Naive thymus-derived CD4-positive, alpha-beta T cell (primary cell): ENCODE measurements around the gene ACVR1B. TPM values are rescaled to one million over a fixed set of nuclear protein-coding genes. Genes with fewer than 3 reads are reported as not detected.

ENCODE experiments used
- ATAC-seq: fragments of 150-1000 bp; cut with Tn5 transposase; 2 replicates; pipeline ENCODE4 v1.10.0; 2021; ENCODE audit warnings: mild to moderate bottlenecking, moderate library complexity
- CTCF ChIA-PET: fragments of 350-600 bp; sonication (Branson Sonifier 250); formaldehyde crosslinking; loops from one replicate; lab custom pipeline; 2021; ENCODE audit warnings: antibody characterized with exemption; lab: Charles Lee
- POLR2A ChIA-PET: fragments of 350-600 bp; sonication (Branson Sonifier 250); formaldehyde crosslinking; loops from one replicate; lab custom pipeline; 2021; ENCODE audit warnings: antibody characterized with exemption, inconsistent platforms; lab: Charles Lee
- DNase-seq, 9 donors: peaks; one replicate each; pipeline versions ENCODE4 v3.0.0 to v3.0.0-alpha.2; 2020 to 2022; ENCODE audit warnings: mixed read lengths in 1 of 9
- H3K27ac ChIP-seq: one replicate; pipeline ENCODE4 v1.7.0; 2013; ENCODE audit warnings: mild to moderate bottlenecking, low read depth, low read length, moderate library complexity
- H3K27me3 ChIP-seq, 2 donors: one replicate each; pipeline ENCODE4 v1.7.0; 2013; ENCODE audit warnings: low read length in 2 of 2, mild to moderate bottlenecking in 2 of 2, moderate library complexity in 2 of 2; ENCODE audit not compliant: control insufficient read depth in 2 of 2, insufficient read depth in 2 of 2
- H3K36me3 ChIP-seq, 3 experiments: 1 replicate in 2 of 3; 2 replicates in 1 of 3; pipeline ENCODE4 v1.7.0; 2013; ENCODE audit warnings: low read length in 3 of 3, mild to moderate bottlenecking in 3 of 3, moderate library complexity in 1 of 3; ENCODE audit not compliant: insufficient read depth in 3 of 3, control insufficient read depth in 2 of 3
- H3K4me1 ChIP-seq, 2 donors: one replicate each; pipeline ENCODE4 v1.7.0; 2013; ENCODE audit warnings: low read length in 2 of 2, mild to moderate bottlenecking in 2 of 2, moderate library complexity in 1 of 2; ENCODE audit not compliant: control insufficient read depth in 2 of 2, insufficient read depth in 2 of 2
- H3K4me3 ChIP-seq: 2 replicates; pipeline ENCODE4 v1.7.0; 2013; ENCODE audit warnings: mild to moderate bottlenecking, low read length
- H3K9me3 ChIP-seq, 3 experiments: 1 replicate in 2 of 3; 2 replicates in 1 of 3; pipeline ENCODE4 v1.7.0; 2013; ENCODE audit warnings: low read length in 3 of 3; ENCODE audit not compliant: control insufficient read depth in 2 of 3
- H3K27ac Mint-ChIP-seq, 9 donors: one replicate each; pipeline ENCODE4 v1.8.0; 2020 to 2022; ENCODE audit warnings: mixed read lengths in 9 of 9, mild to moderate bottlenecking in 8 of 9, moderate library complexity in 5 of 9, inconsistent platforms in 2 of 9
- H3K27me3 Mint-ChIP-seq, 5 donors: one replicate each; pipeline ENCODE4 v1.8.0; 2021 to 2022; ENCODE audit warnings: mixed read lengths in 5 of 5, mild to moderate bottlenecking in 1 of 5
- H3K36me3 Mint-ChIP-seq, 5 donors: one replicate each; pipeline ENCODE4 v1.8.0; 2020 to 2022; ENCODE audit warnings: mixed read lengths in 5 of 5, mild to moderate bottlenecking in 3 of 5, inconsistent platforms in 1 of 5
- H3K4me1 Mint-ChIP-seq, 7 donors: one replicate each; pipeline ENCODE4 v1.8.0; 2020 to 2022; ENCODE audit warnings: mixed read lengths in 7 of 7, mild to moderate bottlenecking in 3 of 7, inconsistent platforms in 1 of 7
- H3K4me3 Mint-ChIP-seq, 10 donors: one replicate each; pipeline ENCODE4 v1.8.0; 2020 to 2022; ENCODE audit warnings: mild to moderate bottlenecking in 10 of 10, mixed read lengths in 10 of 10, moderate library complexity in 6 of 10, inconsistent platforms in 2 of 10
- H3K9me3 Mint-ChIP-seq, 11 donors: one replicate each; pipeline ENCODE4 v1.8.0; 2020 to 2022; ENCODE audit warnings: mixed read lengths in 11 of 11, mild to moderate bottlenecking in 4 of 11, inconsistent platforms in 1 of 11, moderate library complexity in 1 of 11
- intact Hi-C, 2 donors: fragments of 100-400 bp; cut with micrococcal nuclease; formaldehyde crosslinking; loops; one replicate each; pipeline ENCODE4 v1.15.1; 2023
- polyA plus RNA-seq, 2 donors: library from polyadenylated mRNA; unstranded; fragments of 300-500 nt; fragmentation: Illumina TruSeq; gene quantifications; one replicate each; pipeline ENCODE4 v1.2.3, GENCODE V29; 2021
- total RNA-seq, 6 experiments: library from RNA in 5 of 6; stranded (reverse) in 5 of 6; gene quantifications; 1 replicate in 5 of 6; 2 replicates in 1 of 6; pipeline ENCODE4 v1.2.3 and lab custom pipeline; 2021 to 2026

The ACVR1B gene
- total and polyA plus RNA-seq, 7 experiments from 2014 or later, result 2.5 to 14.8 (median 12.8) TPM

GRCh38 chr12:52026263-52026662, 74.8 kb downstream of the ACVR1B start:
- Histone ChIP-seq H3K9me3 (no peaks in the 10 kb centered on the region), H3K27ac (peak overlapping the region; percentile 69), H3K36me3 (no peaks in the 10 kb centered on the region), H3K4me3 (no peak overlapping the region), H3K4me1 (peaks cover 17 to 29% of the 10 kb centered on the region in 2 donors), H3K27me3 (no peaks in the 10 kb centered on the region)
- Mint-ChIP-seq H3K36me3 (peaks cover 0 to 1% (median 0%) of the 10 kb centered on the region in 5 donors), H3K4me1 (peaks cover 23 to 36% (median 28%) of the 10 kb centered on the region in 7 donors), H3K27me3 (peaks cover 0 to 5% (median 0%) of the 10 kb centered on the region in 5 donors), H3K27ac (peak overlapping the region in 7 of 9 donors; percentile 87 to 99 (median 90)), H3K4me3 (peak overlapping the region in 1 of 10 donors; percentile 94), H3K9me3 (no peaks in the 10 kb centered on the region)
- ChIA-PET CTCF (interaction anchor here (1.2 to 14.8 kb wide), 21 partner anchors 10 to 325 kb away, joined by 3 to 457 read pairs (median 10); partner anchors contain the start of genes ATG101, NR4A1, SMIM41 and TAMALIN), POLR2A (interaction anchor here (0.9 to 10.5 kb wide), 9 partner anchors 8 to 95 kb away, joined by 3 to 162 read pairs (median 7); partner anchors contain the start of genes ATG101, SMIM41 and TAMALIN)
- ATAC-seq (no peak), DNase-seq (no peak)
- intact Hi-C loops, result loop anchor here (10.0 kb wide), 2 partner anchors 219 to 979 kb away; partner anchors contain the start of gene EIF4B (in 1 of the 2)

DNA sequence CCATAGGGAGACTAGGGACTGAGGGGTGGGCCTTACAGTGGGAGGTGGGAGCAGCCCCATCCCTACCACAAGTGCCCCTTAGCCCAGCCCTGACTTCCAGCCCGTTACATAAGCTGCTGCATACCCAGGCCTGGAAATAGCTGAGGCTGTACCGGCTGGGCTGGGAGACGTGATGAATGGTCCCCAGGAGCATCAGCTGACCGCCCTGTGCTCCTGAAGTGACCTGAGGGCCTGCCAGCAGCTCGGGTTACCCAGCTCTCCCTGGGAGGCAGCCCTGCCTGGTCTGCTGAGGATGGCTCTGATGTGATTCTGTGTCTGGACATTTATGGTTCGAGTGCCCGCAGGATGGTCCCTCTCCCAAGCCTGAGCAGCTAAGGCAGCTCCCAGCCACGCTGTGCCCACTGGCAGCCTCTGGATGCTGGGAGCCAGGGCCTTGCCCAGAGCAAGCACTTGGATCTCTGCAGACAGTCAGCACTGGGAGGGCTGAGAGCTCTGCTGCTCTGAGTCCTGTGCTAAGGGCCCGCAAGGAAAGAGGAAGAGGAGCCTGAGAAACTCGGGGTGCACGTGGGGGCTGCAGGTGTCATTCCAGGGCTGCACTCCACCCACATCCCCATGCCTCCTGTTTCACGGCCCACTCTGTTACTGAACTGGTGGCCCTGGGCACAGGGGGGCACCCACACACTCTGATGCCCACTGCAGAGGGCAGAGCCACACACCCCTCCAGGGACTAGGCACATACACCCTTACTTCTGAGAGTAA, 75.8 kb downstream of the ACVR1B start:
- DNase-seq, result no peak
- peak overlapping the region in 1 of 9 donors; percentile 43 for H3K27ac Mint-ChIP-seq
- H3K4me3 ChIP-seq, result no peak overlapping the region
- H3K36me3 ChIP-seq, result no peaks in the 10 kb centered on the region
- H3K9me3 Mint-ChIP-seq, result no peaks in the 10 kb centered on the region
- peak overlapping the region in 1 of 10 donors; percentile 17 for H3K4me3 Mint-ChIP-seq
- no peaks in the 10 kb centered on the region for H3K27me3 ChIP-seq
- intact Hi-C loops, result loop anchor here (10.0 kb wide), 2 partner anchors 218 to 978 kb away; partner anchors contain the start of gene EIF4B (in 1 of the 2)
- peaks cover 23 to 38% (median 32%) of the 10 kb centered on the region in 7 donors for H3K4me1 Mint-ChIP-seq
- H3K9me3 ChIP-seq, result no peaks in the 10 kb centered on the region
- no peak overlapping the region for H3K27ac ChIP-seq
- H3K36me3 Mint-ChIP-seq, result peaks cover 0 to 1% (median 0%) of the 10 kb centered on the region in 5 donors
- ATAC-seq, result no peak
- H3K4me1 ChIP-seq, result peaks cover 17 to 29% of the 10 kb centered on the region in 2 donors
- peaks cover 0 to 5% (median 0%) of the 10 kb centered on the region in 5 donors for H3K27me3 Mint-ChIP-seq
- ChIA-PET POLR2A (interaction anchor here (1.2 to 10.5 kb wide), 4 partner anchors 9 to 55 kb away, joined by 3 to 162 read pairs (median 20); partner anchors contain the start of genes SMIM41 and TAMALIN), CTCF (interaction anchor here (0.7 to 14.8 kb wide), 8 partner anchors 21 to 300 kb away, joined by 3 to 457 read pairs (median 16); partner anchors contain the start of genes ATG101, NR4A1 and SMIM41)

- Histone ChIP-seq H3K27ac (no peak overlapping the region), H3K36me3 (no peaks in the 10 kb centered on the region), H3K27me3 (no peaks in the 10 kb centered on the region), H3K4me3 (no peak overlapping the region), H3K9me3 (no peaks in the 10 kb centered on the region), H3K4me1 (peaks cover 16 to 17% of the 10 kb centered on the region in 2 donors)
- Mint-ChIP-seq H3K4me3 (no peak overlapping the region), H3K9me3 (no peaks in the 10 kb centered on the region), H3K27me3 (peaks cover 0 to 10% (median 0%) of the 10 kb centered on the region in 5 donors), H3K27ac (peak overlapping the region in 2 of 9 donors; percentile 22 to 56), H3K36me3 (peaks cover 0 to under 1% (median 0%) of the 10 kb centered on the region in 5 donors), H3K4me1 (peaks cover 23 to 41% (median 40%) of the 10 kb centered on the region in 7 donors)
- POLR2A ChIA-PET, result interaction anchor here (0.9 to 1.4 kb wide), 2 partner anchors 31 to 40 kb away, joined by 3 to 4 read pairs; partner anchors contain the start of gene ATG101
- no peak for DNase-seq
- CTCF ChIA-PET, result interaction anchor here (0.9 to 14.8 kb wide), 3 partner anchors 34 to 48 kb away, joined by 3 to 457 read pairs (median 4); partner anchors contain the start of genes ATG101 and SMIM41
- intact Hi-C loops, result loop anchor here (10.0 kb wide), 2 partner anchors 215 to 975 kb away; partner anchors contain the start of gene EIF4B (in 1 of the 2)
- ATAC-seq, result no peak
Measured at GRCh38 chr12:52029685-52030084, 78.2 kb downstream of the ACVR1B start.

DNA sequence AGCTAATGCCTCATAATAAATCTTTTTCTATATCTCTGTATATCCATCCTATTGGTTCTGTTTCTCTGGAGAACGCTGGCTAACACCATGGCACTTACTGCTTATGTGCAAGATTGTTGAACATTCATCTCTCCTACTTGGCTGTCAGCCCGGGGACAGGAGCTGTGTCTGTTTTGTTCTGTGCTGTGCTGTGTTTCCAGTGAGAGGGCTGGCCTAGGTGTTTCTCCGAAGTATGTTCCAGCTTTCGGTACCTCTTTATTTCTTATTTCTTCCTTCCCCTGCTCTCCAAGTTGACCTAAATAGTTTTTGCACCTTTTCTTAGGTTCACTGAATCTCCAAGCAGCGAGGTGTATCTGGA, 80.9 kb downstream of the ACVR1B start:
- peak in 1 of 9 donors; percentile 28 for DNase-seq
- Mint-ChIP-seq H3K4me3 (peak overlapping the region; percentile 72 to 89 (median 82)), H3K36me3 (no peaks in the 10 kb centered on the region), H3K4me1 (peaks cover 13 to 40% (median 29%) of the 10 kb centered on the region in 7 donors), H3K27ac (peak overlapping the region; percentile 36 to 97 (median 95)), H3K9me3 (no peaks in the 10 kb centered on the region), H3K27me3 (peaks cover 0 to 26% (median 0%) of the 10 kb centered on the region in 5 donors)
- no peak for ATAC-seq
- intact Hi-C loops, result no loop called here
- H3K36me3 ChIP-seq, result no peaks in the 10 kb centered on the region
- H3K9me3 ChIP-seq, result no peaks in the 10 kb centered on the region
- peak overlapping the region; percentile 24 for H3K4me3 ChIP-seq
- no peaks in the 10 kb centered on the region for H3K27me3 ChIP-seq
- POLR2A ChIA-PET, result interaction anchor here (0.7 to 2.0 kb wide), 14 partner anchors 9 to 50 kb away, joined by 3 to 12 read pairs (median 4); partner anchors contain the start of genes ATG101, NR4A1 and TAMALIN
- CTCF ChIA-PET, result interaction anchor here (0.8 to 14.8 kb wide), 11 partner anchors 9 to 676 kb away, joined by 3 to 457 read pairs (median 3); partner anchors contain the start of genes ATG101 and SMIM41
- H3K27ac ChIP-seq, result peak overlapping the region; percentile 77
- peaks cover 15 to 17% of the 10 kb centered on the region in 2 donors for H3K4me1 ChIP-seq

GRCh38 chr12:52032804-52033445, 81.4 kb downstream of the ACVR1B start:
- Mint-ChIP-seq H3K9me3 (no peaks in the 10 kb centered on the region), H3K4me3 (peak overlapping the region; percentile 72 to 89 (median 82)), H3K27ac (peak overlapping the region; percentile 36 to 97 (median 95)), H3K4me1 (peaks cover 13 to 40% (median 29%) of the 10 kb centered on the region in 7 donors), H3K27me3 (peaks cover 0 to 28% (median 0%) of the 10 kb centered on the region in 5 donors), H3K36me3 (no peaks in the 10 kb centered on the region)
- peak; percentile 68 to 93 (median 80) for DNase-seq
- Histone ChIP-seq H3K9me3 (no peaks in the 10 kb centered on the region), H3K27ac (peak overlapping the region; percentile 77), H3K4me3 (peak overlapping the region; percentile 24), H3K27me3 (no peaks in the 10 kb centered on the region), H3K36me3 (no peaks in the 10 kb centered on the region), H3K4me1 (peaks cover 18 to 20% of the 10 kb centered on the region in 2 donors)
- intact Hi-C loops, result loop anchor here (1.0 kb wide), 3 partner anchors 8 to 36 kb away; partner anchors contain the start of genes ATG101 (in 2 of the 2) and NR4A1 (in 2 of the 2)
- ChIA-PET POLR2A (interaction anchor here (0.7 to 2.0 kb wide), 13 partner anchors 8 to 49 kb away, joined by 3 to 12 read pairs (median 4); partner anchors contain the start of genes ATG101, NR4A1 and TAMALIN), CTCF (interaction anchor here (0.8 to 14.8 kb wide), 10 partner anchors 8 to 676 kb away, joined by 3 to 457 read pairs (median 4); partner anchors contain the start of genes ATG101 and SMIM41)
- peak; percentile 90 for ATAC-seq
